GM11168 (cell line): ENCODE measurements around the gene MFSD2A.
"Not testable (repeated sequence)": the region's sequence is repeated elsewhere in the genome, so short reads cannot be mapped to it uniquely, and the experiment has no call there.

Experiments used
- in situ Hi-C: fragments of 300-500 bp; cut with MboI; formaldehyde crosslinking; loops from one replicate; pipeline ENCODE4 v1.12.0; 2022; ENCODE audit warnings: low sequenced_read_pairs; ENCODE audit not compliant: unreplicated experiment

MFSD2A gene

DNA sequence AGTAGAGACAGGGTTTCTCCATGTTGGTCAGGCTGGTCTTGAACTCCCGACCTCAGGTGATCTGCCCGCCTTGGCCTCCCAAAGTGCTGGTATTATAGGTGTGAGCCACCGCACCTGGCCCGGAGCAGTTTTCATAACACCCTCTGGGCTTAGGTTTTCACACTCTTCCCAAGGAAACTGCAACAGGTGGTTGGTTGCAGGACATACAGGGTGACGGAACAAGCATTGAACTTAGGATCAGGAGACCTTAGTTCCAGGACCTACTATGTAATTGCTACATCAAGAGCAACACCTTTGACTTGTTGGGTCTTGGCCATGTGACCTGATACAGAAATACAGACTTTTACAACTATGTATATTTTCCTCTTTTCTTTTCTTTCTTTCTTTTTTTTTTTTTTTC lies 37.9 kb downstream of the MFSD2A start:
- in situ Hi-C loops: no loop called here

DNA sequence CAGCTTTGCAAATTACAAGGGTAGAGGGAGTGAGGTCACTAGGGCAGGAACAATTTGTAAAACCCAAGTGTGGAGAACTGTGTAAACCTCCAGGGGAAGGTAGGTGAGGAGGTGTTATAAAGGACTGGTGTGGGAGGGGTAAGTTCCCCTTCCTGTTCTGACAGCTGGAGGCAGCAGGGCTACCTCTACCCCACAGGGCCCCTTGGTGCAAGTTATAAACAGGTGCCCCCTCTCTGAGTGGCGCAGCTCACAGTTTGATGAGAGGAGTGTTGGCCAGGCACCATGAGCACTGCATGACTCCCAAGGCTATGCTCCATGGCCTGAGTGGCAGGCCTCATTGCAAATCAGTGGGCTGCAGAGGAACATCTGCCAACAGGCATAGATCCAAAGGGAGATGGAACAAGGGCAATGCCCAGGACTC lies 41.0 kb downstream of the MFSD2A start:
- in situ Hi-C loops: no loop called here

DNA sequence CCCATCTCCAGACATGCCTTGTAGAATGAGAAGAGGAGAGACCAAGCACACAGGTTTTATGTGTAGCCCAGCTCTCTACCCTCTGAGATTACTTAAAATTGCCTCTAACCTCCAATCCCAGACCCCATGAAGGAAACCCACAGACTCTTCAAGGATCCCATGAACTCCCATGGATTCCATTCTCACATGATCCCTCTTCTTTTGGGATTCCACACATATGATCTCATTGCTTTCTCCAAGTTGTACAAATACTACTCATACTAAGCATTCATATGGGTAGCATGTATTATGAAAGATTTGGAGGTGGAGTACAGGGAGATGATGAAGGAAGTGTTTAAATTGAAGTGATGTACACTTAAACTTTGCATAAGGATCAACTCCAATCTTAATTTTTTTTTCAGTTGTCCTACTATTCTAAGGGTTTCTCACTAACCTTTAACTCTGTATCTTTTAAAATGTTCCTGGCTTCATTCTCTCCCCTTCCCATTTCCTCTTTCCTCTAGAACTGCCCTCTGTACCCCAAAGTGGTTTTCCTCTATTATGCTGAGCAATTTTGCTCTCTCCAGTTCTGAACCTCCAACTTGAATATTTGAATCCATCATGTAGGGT lies 41.6 kb downstream of the MFSD2A start:
- in situ Hi-C loops: no loop called here

DNA sequence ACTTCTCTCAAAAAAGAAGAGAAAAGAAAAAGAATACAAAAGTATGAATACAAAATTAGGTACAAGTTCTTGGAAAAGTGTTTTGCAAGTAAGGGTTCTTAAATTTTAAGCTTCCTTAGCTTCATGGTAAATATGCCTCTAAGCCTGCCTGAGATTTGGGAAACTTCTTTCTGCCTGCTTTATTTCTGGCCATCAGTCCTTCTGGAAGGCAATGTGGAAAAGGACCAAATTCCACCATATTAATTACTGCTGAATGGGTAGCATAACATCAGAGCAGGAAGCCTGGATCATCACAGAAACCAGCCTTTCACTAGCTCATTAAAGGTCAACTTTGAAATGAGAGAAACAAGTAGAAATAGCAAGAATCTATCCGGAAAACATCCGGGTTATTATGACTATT lies 46.5 kb downstream of the MFSD2A start:
- in situ Hi-C loops: no loop called here

DNA sequence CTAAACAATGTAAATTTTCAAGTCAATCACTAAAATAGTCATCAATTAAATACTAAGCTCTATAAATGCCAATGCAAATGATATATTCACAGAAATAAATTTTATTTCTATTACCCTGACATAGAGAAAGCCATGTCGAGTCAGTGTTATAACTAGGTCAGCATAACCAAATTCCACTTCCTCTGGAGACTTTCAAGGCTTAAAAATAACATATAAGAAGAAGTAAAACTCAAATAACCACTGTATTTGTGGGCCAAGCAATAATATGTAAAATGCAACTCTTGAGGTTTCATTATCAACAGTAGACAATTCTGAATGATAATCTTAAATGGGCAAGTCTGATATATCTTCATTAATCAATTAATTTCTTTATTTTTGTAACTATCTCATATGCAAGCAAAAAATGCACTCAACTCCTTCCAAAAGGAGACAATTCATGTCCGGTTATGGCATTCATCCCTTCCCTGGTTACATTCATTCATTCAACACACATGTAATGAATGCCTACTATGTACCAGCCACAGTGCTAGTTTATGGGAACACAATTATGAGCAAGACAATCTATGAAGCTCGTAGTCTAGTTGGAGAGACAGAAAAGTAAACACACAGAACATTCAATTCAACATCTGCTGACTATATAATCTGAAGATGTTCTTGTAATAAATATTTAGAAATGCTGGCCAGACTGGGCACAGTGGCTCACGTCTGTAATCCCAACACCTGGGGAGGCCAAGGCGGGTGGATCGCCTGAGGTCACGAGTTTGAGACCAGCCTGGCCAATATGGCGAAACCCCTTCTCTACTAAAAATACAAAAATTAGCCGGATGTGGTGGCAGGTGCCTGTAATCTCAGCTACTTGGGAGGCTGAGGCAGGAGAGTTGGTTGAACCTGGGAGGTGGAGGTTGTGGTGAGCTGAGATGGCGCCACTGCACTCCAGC lies 48.5 kb downstream of the MFSD2A start:
- in situ Hi-C loops: no loop called here

DNA sequence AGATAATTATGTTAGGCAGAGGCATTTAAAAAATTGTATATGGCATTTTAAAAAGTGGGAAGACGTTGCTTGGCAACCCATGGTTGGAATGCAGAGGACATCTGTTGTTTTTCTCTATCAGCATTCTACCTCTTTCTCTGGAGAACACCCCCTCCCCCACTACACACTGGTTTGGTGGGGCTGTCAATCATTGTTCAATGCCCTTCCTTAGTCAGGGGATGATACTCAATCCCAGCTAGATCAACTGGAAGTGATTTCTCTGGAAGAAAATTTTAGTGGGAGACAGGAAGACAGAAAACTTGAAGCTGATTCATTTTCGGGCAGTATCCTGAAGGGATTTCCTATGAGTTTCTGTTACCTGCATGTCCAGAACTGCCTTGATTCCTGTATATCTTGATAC lies 49.9 kb downstream of the MFSD2A start:
- in situ Hi-C loops: no loop called here

DNA sequence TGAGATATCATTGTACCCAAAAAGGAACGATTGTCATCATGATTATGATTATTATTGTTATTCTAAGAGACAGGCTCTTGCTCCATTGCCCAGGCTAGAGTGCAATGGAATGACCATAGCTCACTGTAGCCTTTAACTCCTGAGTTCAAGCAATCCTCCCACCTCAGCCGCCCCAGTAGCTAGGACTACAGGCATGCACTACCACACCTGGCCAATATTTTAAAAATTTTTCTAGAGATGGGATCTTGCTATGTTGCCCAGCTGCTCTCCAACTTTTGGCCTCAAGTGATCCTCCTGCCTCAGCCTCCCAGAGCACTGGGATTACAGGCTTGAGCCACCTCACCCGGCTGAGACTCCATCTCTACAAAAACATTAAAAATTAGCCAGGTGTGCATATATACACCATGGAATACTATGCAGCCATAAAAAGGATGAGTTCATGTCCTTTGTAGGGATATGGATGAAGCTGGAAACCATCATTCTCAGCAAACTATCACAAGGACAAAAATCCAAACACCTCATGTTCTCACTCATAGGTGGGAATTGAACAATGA lies 52.6 kb downstream of the MFSD2A start:
- in situ Hi-C loops: not testable (repeated sequence)

DNA sequence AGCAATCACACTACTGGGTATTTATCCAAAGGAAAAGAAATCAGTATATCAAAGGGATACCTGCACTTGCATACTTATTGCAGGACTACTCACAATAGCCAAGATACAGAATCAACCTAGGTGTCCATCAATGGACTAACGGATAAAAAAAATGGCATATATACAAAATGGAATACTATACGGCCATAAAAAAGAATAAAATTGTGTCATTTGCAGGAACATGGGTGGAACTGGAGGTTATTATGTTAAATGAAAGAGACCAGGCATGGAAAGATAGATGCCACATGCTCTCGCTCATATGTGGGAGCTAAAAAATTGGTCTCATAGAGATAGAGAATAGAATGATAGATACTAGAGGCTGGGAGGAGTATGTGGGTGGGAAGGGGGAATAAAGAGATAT lies 56.3 kb downstream of the MFSD2A start:
- in situ Hi-C loops: no loop called here

DNA sequence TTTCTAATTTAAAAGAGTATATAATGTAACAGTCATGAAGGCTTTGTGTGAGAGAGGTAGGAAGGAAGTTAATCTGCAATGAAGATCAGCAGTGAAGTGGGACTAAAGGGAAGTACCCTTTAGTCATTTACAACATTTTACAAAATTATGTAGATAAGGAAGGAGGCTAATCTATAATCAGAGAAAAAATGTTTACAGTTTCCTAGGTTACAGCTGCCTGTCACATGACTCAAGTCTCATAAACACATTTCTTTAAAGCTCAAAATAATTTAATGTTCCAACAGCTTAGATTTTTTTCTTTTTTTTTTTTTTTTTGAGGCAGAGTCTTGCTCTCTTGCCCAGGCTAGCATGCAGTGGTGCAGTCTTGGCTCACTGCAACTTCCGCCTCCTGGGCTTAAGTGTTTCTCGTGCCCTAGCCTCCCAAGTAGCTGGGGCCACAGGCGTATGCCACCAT lies 59.3 kb downstream of the MFSD2A start:
- in situ Hi-C loops: no loop called here

DNA sequence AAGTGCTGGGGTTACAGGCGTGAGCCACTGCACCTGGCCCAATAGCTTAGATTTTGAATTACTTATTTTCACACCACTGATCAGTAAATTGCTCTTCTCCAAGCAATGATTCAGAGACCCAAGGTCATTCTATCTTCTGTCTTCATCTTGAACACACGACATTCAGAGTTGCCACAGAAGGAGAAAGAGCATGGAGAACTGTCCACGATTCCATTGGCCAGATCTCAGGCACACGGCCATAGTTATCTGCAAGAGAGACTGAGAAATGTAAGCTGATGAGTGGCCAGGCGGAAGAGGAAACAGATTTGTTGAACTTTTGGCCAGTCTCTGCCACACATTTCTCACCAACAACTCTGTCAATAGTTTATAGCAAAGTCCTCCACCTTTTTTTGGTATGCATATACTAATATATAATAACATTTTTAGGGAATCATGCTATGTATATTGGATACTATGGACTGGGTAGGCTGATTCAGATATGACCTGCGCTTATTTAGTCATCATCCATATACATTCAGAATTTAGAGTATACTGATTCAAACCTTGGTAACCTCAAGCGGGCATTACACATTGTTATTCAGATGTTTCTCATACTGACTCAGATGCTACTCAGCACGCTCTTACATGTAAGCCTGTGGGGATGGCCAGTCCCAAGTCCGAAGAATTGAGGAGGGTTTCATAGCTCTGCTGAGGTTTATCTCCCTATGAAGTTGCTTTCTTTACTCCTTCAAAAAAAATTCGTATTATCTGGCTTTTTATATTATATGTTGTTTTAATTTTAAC lies 60.1 kb downstream of the MFSD2A start:
- in situ Hi-C loops: no loop called here

DNA sequence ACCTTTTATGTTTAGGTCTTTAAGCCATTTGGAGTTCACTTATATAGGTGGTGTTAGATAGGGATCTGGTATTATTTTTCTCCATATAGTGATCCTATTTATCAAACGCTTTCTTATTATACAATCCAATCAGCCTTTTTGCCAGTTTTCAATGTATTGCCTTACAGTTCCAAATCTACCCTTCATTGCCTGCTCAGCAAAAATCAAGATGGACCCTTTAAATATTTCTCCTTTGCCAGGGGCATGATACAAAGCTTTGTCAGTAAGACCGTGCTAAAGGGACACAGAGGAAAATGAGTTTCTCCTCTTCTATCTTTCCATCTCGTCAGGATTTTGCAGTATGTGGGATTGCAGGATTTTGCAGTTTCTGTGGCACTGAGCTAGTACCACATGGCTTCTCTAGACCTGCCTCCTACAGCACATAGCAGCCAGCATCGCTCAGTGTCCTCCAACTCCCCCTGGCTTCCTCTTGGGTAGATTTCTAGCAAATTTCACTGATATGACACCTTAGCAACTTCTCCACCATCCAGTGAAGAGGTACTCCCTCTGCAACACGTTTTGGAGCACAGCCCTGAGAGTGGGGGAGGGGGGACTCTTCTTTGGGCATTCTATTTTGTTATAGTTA lies 63.1 kb downstream of the MFSD2A start:
- in situ Hi-C loops: no loop called here
